Right renal cortex interstitium (tissue), 3 donors: ENCODE results near the gene FADS3. TPM values are rescaled to one million over a fixed set of nuclear protein-coding genes. Genes with fewer than 3 reads are reported as not detected.

ENCODE experiments used
- DNase-seq, 3 donors: peaks; one replicate each; pipeline ENCODE4 v3.0.0-alpha.2; 2013; ENCODE audit warnings: low read depth in 3 of 3, low spot score in 2 of 3
- polyA plus RNA-seq, 3 donors: library from polyadenylated mRNA; unstranded; fragments of 120-200 nt; gene quantifications; one replicate each; pipeline ENCODE4 v1.2.1, GENCODE V29; 2013; ENCODE audit not compliant: insufficient read length in 3 of 3

Gene FADS3
- polyA plus RNA-seq, 3 donors = 12.0 to 17.9 (median 15.4) TPM

DNA sequence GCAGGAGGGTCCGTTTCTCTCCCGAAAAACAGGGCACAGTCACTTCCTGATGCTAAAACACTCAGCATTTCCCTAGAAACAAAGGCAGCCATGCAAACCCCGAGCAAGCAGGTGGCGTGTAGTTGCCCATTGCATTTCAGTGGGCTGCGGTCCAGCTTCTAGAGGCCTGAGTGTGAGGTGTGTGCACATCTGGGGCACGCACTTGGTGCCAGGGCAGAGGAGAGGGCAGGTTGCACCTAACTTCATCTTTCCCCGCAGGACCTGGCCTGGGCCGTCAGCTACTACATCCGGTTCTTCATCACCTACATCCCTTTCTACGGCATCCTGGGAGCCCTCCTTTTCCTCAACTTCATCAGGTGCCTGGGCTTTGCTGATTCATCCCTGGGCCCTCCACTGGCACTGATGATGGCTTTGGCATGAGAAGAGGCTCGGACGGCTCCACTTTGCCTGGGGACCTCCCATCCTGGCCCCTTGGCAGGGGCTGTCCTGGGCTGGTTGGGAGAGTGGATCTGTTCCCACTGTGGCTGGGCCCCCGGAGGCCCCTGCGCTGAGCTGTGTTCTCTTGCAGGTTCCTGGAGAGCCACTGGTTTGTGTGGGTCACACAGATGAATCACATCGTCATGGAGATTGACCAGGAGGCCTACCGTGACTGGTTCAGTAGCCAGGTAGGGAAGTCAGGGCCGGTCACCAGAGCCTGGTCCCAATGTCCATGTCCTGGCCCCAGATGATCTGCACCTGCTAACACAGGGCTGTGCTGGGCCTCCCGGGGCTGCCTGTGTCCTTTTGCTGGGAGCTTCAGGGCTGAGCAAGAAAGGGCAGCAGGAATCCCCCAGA, 28.4 kb downstream of the FADS3 start:
- no peak for DNase-seq

DNA sequence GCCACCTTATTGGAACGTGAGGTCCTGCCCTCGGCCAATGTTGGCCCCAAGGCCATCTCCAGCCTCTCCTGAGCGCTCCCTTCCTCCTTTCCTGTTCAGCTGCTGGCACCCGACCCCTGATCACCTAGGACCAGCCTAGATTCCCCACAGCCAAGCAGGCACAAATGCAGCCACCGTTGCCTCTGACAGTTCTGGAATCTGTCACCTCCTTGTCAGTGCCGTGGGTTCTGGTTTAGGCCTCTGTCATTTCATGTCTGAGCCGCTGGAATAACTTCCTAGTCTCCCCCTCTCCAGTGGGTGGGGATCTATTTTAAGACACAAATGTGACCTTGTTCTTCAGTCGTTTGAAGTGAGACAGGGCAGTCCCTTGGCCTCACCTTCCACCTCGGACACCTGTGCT, 29.7 kb downstream of the FADS3 start:
- no peak for DNase-seq

DNA sequence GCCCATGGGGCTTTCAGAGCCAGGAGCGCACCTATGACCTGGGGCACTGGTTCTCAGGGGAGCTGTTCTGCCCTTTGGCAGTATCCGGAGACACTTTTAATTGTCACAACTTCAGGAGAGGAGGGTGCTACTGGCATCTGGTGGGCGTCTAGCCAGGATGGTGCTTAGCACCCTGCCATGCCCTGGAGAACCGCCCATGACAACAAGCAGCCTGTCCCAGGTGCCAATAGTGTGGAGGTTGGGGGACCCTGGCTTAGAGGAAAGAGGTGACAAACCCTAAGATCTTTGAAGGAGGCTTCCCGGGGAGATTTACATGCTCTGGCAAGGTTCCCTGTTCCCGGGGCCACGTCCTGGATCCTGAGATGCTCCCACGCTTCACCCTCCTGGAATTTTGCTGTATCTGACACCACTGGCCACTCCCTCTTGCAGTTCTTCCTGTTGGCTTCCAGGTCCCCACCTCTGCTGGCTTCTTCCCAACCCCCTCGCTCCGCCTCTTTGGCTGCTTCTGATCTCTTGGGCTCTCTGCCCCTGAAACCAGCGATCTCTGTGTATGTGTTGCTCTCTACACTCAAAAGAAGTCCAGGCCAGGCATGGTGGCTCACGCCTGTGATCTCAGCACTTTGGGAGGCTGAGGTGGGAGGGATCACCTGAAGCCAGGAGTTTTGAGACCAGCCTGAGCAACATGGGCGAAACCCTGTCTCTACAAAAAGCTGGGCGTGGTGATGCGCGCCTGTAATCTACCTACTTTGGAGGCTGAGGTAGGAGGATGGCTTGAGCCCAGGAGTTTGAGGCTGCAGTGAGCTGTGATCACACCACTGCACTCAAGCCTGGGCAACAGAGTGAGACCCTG, 31.1 kb downstream of the FADS3 start:
- DNase-seq = no peak

DNA sequence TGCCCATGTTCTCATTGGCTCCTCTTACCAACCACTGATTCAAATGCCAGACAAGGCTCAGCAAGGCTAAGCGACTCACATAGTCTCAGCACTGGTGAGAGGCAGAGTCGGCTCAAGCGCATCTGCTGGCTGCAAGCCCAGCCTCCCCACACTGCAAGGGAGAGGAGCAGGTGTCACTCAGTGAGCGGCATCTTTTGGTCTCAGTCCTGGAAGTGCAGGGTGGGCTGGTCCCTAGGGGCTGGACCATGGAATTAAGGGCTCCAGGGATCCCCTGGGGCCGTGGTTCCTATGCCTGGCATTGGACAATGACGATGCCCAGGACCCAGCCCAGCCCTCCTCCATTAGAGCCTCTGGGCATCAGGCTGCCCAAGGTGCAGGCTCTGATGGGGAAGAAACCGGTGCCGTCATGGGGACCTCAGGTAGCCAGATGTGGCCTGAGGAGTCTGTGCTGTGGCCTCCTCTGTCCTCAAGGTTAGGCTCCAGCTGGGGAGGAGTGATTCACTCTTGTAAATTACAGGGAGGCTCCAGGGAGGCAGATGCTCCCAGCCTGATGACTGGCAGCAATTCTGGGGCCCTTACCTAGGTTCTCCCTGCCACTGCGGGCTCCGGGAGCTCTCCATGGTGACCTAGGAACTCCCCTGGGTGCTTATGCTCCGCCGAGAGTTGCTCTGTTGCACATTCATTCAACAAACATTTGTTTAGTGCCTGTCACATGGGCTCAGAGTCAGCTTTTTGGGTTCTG, 35.2 kb downstream of the FADS3 start:
- no peak for DNase-seq

DNA sequence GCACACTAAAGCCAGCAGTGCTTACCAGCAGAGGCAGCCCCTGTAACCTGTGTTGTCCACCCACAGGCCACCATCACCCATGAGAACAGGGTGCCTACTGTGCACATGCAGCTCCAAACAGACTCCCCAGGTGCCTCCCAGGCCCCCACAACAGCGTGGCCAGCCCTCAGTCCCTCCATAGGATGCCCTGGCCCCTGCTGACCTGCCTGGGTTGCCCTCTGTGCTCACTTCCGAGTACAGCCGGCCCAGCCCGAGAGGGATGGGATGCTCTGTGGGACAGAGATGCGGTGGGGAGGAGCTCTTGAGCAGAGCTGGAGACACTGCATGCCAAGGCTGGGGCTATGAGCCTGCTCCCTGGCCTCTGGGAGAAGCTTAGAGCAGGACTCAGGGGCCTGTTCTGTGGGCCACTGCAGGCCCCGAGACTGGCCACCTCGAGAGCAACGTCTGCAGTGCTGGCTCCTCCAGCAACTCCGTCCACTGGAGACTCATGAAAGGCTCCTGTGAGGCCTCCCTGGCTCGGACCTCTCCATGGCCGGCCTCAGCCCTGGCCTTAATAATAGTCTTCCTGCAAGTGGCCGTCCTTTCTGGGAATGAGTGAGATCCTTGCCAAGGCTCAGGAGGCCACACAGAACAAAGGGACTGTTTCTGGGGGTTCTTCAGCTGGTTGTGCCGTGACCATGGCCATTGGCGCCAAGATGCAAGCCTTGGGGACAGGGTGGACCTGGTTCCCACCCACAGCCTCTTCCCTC, 36.2 kb downstream of the FADS3 start:
- no peak for DNase-seq

DNA sequence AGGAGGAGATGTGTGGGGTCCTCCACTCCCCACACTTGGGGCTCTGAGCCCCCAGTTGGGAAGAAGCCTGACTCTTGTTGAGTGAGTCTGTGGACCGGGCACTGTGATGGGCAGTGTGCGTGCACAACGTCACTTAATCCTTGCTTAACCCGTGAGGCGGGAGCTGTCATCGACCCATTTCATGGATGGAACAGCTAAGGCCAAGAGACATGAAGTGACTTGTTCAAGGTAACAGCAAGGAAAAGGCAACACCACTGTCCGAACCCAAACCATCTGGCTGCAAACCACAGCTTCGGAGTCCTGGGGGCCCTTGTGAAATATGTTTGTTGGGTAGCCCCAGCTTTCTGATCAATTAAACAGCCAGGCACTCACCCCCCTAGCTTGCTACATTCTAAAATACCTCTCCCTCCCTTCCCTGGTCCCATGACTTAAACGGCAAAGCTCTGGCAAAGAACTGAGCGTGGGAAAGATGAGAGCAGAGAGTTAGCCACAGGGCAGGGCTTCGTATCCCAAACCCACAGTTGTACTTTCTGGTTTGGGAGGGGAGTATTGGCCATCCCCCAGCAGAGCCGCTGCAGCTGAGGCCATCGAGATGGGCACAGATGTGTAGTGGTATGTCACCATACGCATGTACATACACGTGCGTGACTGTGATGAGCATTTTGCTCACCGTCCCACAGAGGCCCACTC, 37.0 kb downstream of the FADS3 start:
- no peak for DNase-seq

DNA sequence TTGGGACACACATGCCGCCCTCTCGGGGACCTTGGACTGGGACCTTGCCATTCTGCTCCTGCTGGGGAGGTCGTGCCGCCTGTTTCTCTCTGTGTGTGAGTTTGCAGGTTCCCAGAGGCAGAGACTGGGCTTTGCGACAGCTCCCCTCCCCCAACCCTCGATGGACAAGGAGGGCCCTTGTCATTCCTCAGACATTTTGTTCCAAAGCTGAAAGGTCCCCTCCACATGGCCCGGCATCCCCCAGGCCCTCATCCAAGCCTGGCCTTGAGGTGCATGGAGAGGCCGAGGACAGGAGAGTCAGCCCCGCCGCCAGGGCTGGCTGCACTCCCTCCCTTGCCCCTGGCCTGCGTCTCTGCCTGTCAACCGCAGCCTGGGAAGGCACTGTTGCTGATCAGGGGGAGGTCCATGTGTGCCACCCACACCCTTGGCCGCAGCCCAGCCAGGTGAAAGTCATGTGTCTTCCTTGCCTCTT, 37.6 kb downstream of the FADS3 start:
- no peak for DNase-seq

DNA sequence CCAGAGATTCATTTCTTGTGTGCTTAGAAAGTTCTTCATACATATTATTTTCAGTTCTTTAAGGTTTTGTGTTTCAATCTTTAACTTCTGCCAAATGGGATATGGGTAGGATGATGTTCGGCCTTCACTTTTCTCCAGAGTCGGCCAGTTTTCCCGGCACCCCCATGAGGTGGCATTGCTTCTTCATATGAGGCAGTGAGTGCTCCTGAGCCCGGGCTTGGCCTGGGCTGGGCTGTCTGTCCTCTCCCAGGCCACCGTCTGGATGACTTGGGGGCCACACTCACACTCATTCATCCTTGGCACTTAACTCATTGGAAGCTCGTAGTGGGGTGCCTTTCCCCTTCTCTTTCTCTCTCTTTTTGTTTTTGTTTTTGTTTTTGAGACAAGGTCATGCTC, 39.4 kb downstream of the FADS3 start:
- DNase-seq = no peak

DNA sequence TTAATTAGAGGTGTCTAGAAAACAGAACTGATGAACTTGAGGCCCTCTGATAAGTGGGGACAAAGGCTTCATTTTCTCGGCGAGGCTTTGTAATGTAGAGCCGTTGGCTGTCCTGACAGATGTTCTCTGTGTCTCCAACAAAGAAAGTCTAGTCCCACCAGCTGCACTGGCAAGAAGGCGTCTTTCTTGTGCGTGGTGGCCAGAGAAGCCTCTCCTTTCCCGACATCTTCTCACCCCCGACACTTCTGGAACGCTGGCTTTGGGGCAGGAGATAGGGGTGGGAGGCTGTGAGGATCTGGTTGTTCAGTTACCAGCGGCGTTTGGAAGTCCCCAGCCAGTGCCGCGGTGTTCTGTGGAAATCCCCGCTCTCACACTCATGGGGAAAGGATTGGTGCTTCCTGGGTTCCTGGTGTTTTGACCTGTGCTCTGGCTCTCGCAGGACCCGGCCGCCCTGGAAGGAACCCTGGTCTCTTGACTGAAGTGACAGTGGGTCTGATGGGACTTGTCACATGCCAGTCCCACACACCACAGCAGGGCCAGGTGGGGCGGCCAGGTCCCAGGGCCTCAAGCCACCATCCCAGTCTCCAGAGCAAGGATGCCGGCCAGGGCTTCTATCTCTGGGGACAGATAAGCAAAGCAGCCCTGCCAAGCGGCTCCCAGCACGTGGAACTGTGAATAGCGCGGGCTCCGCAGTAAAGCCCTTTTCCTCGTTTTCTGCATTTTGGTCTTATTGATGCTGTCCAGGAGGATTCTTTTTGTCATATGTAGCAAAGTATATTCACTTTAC, 40.0 kb downstream of the FADS3 start:
- no peak for DNase-seq

DNA sequence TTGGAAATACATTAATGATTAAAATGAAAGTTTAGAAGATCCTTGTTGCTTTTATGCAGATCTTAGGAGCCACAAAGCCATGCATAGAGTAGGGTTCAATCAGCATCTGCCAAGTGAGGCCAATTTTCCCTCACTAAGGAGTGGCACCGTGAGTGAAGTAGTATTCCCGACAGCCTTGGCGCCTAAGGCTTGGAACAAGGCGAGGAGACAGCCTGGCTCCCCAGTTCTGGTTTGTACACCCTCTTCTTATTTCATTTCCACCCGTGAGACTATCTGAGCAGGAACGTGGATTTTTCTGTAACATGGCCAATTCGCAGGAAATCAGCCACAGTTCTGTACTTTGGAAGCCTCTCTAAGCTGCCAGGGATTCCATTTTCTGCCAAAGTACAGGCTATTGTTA, 40.7 kb downstream of the FADS3 start:
- DNase-seq = no peak

DNA sequence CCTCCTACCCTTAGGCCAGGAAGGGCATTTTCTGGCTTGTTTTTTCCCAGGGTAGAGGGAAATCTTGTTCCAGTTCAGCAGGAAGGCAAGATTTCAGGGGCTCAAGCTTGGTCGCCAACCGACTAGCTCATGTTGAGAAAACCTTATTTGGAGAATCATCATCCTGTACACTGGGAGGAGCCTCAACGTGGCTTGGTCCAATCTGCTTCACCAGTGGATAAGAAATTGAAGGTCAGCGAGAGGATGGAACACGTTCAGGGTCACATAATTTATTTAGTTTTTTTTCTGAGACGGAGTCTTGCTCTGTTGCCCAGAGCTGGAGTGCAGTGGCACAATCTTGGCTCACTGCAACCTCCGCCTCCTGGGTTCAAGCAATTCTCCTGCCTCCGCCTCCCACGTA, 42.7 kb downstream of the FADS3 start:
- DNase-seq = no peak

DNA sequence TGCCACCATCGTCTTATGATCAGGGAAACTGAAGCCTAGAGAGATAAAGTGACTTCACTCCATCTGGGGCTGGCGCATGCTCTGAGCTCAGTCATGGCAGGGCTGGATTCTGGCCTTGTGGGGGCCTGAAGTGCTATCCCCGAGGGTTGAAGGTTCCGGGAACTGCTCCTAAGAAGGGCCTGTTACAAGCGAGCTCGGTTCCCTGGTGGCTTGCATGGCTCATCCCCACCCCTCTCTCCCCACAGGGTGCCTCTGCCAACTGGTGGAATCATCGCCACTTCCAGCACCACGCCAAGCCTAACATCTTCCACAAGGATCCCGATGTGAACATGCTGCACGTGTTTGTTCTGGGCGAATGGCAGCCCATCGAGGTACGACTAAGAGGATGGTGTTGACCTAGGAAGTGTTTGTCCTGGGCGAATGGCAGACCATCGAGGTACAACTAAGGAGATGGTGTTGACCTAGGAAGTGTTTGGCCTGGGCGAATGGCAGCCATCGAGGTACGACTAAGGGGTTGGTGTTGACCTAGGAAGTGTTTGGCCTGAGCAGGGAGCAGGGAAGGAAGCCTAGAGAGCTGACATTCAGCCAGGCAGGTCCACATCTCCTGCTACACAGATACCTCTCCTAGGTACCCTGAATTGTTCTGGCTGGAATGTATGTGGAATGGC, 43.3 kb downstream of the FADS3 start:
- DNase-seq = no peak

DNA sequence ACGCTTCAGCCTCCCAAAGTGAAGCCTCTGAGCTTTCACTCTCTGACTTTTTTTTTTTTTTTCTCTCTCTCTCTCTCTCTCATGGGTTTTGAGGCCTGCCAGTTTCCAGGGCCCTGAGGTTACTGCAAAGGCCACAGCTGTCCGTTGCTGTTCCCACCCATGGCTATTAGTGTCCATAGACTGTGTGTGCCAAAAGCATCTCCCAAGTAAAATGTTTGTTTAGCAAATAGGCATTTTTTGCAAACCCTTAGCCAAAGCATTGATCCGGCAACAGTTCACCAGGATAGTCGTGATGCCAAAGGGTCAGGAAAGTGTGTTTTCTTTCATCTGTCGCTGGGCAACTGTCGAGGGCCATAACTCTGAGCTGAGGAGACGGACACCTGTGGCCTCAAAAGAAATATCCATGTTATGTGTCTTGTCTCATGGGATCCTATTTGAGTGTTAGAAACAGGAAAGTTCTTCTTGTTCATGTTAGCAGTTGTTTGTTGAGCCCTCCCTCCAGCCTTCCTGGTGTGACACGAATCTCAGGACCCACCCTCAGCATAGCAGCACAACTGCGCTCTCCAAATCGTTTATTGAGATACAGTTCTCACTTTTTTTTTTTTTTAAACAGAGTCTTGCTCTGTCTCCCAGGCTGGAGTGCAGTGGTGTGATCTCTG, 44.9 kb downstream of the FADS3 start:
- no peak for DNase-seq

DNA sequence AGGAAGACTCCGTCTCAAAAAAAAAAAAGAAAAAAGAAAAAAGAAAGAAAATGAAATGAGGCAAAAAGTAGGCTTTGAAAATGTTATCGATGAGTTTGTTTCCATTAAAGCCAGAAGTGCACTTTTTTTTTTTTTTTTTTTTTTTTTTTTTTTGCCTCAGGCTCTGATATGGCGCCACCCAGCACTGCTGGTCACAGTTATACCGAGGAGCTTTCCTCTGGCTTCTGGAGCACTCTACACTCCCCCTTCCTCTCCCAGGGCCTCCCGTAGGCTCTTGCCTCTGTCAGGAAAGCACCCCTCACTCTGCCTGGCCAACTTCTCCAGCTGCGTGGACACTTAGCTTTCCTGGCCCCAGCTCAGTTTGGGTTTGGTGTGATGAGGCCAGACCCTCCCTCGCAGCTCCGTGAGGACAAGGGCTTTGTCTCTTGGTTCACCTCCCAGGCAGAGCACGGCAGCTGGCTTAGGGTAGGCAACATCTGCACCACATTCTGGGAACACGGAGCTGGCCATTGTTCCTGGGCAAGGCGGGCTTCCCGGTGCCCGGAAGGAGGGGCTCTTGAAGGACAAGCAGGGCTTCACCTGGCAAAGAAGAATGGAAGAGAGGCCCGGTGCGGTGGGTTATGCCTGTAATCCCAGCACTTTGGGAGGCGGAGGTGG, 46.3 kb downstream of the FADS3 start:
- DNase-seq = no peak

DNA sequence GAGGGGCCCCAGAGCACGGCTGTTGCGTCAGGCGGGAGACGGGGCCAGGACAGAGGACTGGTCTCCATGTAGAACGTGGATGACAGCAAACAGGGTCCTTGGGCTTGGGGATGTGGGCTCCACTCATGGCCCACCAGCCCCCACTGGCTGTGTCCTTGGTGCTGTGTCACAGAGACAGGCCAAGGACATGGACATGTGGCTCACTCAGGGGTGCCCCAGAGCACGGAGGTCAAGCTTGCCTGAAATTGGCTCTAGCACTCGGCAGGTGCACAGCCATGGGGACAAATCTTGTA, 48.9 kb downstream of the FADS3 start:
- DNase-seq = no peak

DNA sequence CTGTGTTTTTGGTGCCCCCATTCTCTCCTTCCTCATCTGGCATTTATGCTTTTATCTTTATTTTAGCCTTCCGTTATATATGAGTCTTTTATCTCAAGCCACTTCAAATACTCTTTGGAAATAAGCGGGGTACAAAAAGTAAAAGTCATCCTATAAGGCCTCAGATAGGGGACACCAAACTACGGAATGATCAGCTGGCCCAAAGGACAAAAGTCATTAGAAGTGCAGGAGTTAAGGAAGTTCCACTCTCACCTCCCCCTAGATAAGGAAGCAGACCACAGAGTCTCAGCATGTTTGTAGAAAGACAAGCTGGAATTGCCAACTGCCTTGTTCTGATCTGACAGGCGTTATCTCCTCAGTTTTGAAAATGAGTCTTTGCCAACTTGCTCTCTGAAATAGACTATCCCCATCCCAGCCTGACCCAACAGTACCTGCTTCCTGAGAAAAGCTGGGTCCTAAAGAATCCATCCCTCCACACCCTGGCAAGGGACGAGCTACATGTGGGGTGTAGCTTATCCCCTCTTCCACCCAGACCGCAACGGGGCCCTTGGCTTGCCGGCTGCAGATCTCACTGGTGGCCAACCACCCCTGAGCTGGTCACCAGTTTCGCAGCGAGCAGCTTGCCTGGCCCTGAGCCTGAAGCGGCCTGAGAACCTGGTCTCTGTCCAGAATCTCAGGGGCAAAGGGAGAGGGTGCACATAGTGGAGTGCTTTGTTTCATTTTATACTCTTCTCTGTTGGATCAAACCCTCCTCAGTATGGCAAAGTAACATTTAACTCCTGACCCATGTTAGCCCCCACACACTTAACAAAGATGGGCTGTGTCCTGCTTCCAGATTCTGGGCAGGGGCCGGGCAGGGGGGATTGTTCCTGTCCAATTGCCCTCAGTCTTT, 49.5 kb downstream of the FADS3 start:
- DNase-seq = no peak

DNA sequence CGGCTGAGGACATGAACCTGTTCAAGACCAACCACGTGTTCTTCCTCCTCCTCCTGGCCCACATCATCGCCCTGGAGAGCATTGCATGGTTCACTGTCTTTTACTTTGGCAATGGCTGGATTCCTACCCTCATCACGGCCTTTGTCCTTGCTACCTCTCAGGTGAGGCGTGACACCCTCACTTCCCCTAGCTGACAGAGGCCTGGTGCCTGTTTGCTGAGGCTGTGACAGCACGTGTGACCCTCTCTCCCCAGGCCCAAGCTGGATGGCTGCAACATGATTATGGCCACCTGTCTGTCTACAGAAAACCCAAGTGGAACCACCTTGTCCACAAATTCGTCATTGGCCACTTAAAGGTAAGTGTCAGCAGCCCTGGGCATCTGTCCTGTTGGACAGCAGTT, 51.0 kb downstream of the FADS3 start:
- DNase-seq = no peak
